ENCODE measurements around the gene M1AP. TPM values are rescaled to one million over a fixed set of nuclear protein-coding genes. Genes with fewer than 3 reads are reported as not detected.

M1AP gene
- total RNA-seq, 4 donors from 2014 or later, result 0.81 to 2.6 (median 1.8) TPM

DNA sequence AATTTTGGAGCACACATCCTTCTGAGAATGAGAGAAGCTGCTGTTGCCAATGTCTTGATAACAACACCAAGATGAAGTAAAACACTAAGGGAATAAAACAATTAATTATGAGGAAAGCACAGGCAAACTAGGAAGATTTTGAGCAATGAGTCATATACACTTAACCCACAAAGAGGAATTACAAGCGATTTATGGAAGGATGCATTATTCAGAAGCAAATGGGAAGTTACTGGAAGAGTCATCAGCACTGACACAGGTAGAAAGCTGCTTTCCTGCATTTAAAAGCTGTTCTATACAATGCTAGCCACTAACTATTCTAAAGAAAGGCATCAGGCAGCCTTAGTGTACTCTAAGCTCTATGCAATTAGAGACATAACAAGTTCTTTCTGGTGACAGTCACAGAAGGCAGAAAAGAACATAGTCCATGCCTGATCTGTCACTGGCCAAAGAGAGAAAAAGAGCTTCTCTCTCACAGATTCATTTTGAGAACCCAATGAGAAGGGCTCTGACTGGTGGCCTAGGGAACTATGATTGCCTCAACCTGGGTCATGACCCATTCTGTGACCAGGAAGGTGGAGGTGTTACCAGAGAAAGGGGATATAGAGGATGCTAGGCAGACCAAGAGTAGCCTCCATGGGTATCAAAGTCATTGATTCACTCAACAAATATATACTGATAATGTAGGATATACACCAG lies 45.4 kb downstream of the M1AP start:
- DNase-seq, result no peak
- TF ChIP-seq, protein P1, sequence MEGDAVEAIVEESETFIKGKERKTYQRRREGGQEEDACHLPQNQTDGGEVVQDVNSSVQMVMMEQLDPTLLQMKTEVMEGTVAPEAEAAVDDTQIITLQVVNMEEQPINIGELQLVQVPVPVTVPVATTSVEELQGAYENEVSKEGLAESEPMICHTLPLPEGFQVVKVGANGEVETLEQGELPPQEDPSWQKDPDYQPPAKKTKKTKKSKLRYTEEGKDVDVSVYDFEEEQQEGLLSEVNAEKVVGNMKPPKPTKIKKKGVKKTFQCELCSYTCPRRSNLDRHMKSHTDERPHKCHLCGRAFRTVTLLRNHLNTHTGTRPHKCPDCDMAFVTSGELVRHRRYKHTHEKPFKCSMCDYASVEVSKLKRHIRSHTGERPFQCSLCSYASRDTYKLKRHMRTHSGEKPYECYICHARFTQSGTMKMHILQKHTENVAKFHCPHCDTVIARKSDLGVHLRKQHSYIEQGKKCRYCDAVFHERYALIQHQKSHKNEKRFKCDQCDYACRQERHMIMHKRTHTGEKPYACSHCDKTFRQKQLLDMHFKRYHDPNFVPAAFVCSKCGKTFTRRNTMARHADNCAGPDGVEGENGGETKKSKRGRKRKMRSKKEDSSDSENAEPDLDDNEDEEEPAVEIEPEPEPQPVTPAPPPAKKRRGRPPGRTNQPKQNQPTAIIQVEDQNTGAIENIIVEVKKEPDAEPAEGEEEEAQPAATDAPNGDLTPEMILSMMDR (IDR thresholded peaks at IDR 0.05), result no peak
- no peak for TF ChIP-seq POLR2A (IDR thresholded peaks at IDR 0.05)
- H3K36me3 ChIP-seq, result no peaks in the 10 kb centered on the region
- H3K4me1 ChIP-seq, result no peaks in the 10 kb centered on the region
- H3K27ac ChIP-seq, result no peak overlapping the region
- H3K4me3 ChIP-seq (replicated peaks in 1 of 3), result no peak overlapping the region
- H3K9me3 ChIP-seq, result no peaks in the 10 kb centered on the region
- intact Hi-C loops (cut with DNase I), result no loop called here
- WGBS, 2 donors, result 54 to 57% methylated on average over 1 of the region's 1 CpG
- H3K27me3 ChIP-seq, result no peaks in the 10 kb centered on the region

DNA sequence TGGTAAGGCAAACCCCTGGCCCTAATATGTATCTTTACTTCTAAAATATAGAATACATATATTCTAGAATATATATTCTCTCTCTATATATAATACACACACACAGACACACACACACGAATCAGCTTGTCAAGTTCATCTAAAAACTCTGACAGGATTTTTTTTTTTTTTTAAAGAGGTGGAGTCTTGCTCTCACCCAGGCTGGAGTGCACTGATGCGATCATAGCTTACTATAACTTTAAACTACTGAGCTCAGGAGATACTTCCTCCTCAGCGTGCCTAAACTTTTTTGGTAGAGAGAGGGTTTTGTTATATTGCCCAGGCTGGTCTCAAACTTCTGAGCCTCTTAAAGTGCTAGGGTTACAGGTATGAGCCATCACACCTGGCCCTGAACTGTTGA lies 48.5 kb downstream of the M1AP start:
- intact Hi-C loops (cut with DNase I), result no loop called here
- no peak for DNase-seq
- H3K4me1 ChIP-seq, result no peaks in the 10 kb centered on the region
- H3K36me3 ChIP-seq, result no peaks in the 10 kb centered on the region
- WGBS, 2 donors, result 37 to 56% methylated on average over 3 of the region's 3 CpGs
- H3K27me3 ChIP-seq, result no peaks in the 10 kb centered on the region
- H3K9me3 ChIP-seq, result no peaks in the 10 kb centered on the region
- no peak overlapping the region for H3K27ac ChIP-seq
- no peak for TF ChIP-seq POLR2A (IDR thresholded peaks at IDR 0.05)
- TF ChIP-seq, protein P1 (IDR thresholded peaks at IDR 0.05), result no peak
- no peak overlapping the region for H3K4me3 ChIP-seq (replicated peaks in 1 of 3)

DNA sequence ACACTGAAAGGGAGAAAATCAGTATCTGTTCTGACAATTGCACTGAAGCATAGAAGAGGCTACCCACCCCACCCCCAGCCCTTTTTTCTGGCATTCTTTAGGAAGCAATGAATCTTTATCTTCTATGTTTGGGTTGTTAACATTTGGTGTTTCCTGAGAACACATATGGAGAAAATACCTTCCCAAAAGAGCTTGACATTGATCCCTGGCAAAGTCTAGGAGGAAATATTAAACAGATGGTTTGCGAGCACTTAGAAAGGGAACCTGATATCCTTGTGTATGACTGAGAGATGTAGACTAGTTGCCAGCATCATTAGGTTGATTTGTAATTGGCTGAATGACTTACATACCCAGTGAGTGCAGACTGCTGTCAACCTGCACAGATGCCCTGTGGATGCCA lies 50.7 kb downstream of the M1AP start:
- Histone ChIP-seq H3K9me3 (no peaks in the 10 kb centered on the region), H3K36me3 (no peaks in the 10 kb centered on the region), H3K27ac (no peak overlapping the region), H3K27me3 (no peaks in the 10 kb centered on the region), H3K4me1 (no peaks in the 10 kb centered on the region), H3K4me3 (replicated peaks in 1 of 3) (no peak overlapping the region)
- no peak for DNase-seq
- WGBS, 2 donors, result 64 to 78% methylated on average over 1 of the region's 1 CpG
- no peak for TF ChIP-seq POLR2A (IDR thresholded peaks at IDR 0.05)
- TF ChIP-seq, protein P1 (IDR thresholded peaks at IDR 0.05), result no peak
- intact Hi-C loops (cut with DNase I), result no loop called here

DNA sequence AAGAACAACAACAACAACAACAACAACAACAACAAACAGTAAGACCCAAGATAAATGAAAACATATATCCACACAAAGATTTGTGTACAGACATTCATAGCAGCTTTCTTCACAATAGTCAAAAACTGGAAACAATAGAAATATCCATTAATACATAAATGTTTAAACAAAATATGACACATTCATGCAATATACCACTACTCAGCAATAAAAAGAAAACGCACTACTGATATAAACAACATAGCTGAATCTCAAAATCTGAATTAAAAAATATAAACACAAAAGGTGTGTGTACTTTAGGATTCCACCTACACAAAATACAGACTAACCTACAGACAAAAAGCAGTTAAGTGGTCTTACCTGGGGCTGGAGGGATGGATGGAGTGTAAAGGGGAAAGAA lies 51.5 kb downstream of the M1AP start:
- intact Hi-C loops (cut with DNase I), result no loop called here
- Histone ChIP-seq H3K4me3 (replicated peaks in 1 of 3) (no peak overlapping the region), H3K27me3 (no peaks in the 10 kb centered on the region), H3K36me3 (no peaks in the 10 kb centered on the region), H3K4me1 (no peaks in the 10 kb centered on the region), H3K9me3 (no peaks in the 10 kb centered on the region), H3K27ac (no peak overlapping the region)
- DNase-seq, result no peak
- TF ChIP-seq, protein P1 (IDR thresholded peaks at IDR 0.05), result no peak
- 73 to 78% methylated on average over 1 of the region's 1 CpG for WGBS, 2 donors

- H3K4me3 ChIP-seq (replicated peaks in 1 of 3), result no peak overlapping the region
- no peak overlapping the region for H3K27ac ChIP-seq
- no peak for DNase-seq
- TF ChIP-seq, protein P1 (IDR thresholded peaks at IDR 0.05), result no peak
- TF ChIP-seq POLR2A (IDR thresholded peaks at IDR 0.05), result no peak
- no peaks in the 10 kb centered on the region for H3K27me3 ChIP-seq
- H3K36me3 ChIP-seq, result no peaks in the 10 kb centered on the region
- no peaks in the 10 kb centered on the region for H3K9me3 ChIP-seq
- intact Hi-C loops (cut with DNase I), result no loop called here
- 86 to 87% methylated on average over 4 of the region's 4 CpGs for WGBS, 2 donors
- no peaks in the 10 kb centered on the region for H3K4me1 ChIP-seq
These were observed 54.0 kb downstream of the M1AP start for GRCh38 chr2:74593826-74594772.

All from thyroid gland (tissue), 4 donors.